Left kidney (tissue), 2 donors: ENCODE results near the gene GAST. TPM values are rescaled to one million over a fixed set of nuclear protein-coding genes. Genes with fewer than 3 reads are reported as not detected.

Source experiments
- DNase-seq: peaks from one replicate; pipeline ENCODE4 v3.0.0-alpha.2; 2013
- polyA plus RNA-seq: library from polyadenylated mRNA; unstranded; fragments of 120-200 nt; gene quantifications from one replicate; pipeline ENCODE4 v1.2.1, GENCODE V29; 2013; ENCODE audit not compliant: insufficient read length

GAST gene
- polyA plus RNA-seq, 1 donor = not detected

DNA sequence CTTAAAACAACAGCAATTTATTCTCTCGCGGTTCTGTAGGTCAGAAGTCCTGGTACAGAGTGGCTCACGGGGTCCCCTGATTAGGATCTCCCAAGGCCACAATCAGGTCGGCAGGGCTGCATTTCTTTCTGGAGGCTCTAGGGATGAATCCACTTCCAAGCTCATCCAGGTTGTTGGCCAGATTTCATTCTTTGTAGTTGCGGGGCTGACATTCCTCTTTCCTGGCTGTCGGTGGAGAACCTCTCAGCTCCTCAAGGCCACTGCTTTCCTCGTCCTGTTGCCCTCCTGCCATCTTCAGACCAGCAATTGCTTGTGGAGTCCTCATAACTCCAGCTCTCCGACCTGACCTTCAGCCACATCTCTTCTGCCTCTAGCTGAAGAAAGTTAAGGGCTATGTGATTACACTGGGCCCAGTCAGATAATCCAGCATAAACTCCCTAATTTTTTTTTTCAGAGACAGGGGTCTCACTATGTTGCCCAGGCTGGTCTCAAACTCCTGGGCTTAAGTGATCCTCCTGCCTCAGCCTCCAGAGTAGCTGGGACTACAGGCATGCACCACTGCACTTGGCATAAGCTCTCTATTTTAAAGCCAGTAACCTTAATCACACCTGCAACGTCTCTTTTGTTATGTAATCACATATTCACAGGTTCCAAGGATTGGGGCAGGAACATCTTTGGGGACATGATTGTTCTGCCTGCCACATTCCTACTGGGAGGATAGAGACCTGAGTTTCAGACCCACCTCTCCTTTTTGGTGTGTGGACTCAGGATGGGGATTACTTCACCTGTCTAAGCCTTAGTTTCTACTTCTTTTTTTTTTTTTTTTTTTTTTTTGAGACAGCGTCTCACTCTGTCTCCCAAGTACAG is 4.1 kb upstream of the GAST start:
- DNase-seq = no peak

DNA sequence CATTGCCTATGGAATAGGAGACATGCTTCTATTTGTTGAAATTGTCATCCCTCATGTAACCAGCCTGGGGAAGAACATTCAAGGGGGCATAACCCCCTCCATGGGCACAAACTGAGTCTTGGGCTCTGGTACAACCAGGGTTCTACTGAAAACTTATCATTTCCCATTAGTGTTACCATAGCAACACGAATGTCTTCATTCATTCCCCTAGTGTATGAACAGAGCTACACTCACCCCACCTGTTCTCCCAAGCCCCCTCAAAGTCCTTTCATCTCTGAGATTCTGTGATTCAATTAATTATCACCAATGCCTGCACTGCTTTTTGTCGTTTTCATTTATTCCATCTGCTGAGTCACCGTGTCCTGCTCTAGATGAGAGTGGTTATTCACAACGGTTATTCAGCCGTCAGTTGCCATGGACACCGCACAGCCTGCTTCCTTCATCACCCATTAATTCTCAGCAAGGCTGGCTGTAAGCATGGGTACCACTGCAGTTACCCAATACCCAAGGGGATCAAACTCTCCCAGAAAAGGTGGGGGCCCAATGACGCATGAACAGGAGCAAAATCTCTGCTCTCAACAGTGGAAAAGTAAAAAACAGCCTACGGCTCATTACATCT is 1.6 kb upstream of the GAST start:
- no peak for DNase-seq

DNA sequence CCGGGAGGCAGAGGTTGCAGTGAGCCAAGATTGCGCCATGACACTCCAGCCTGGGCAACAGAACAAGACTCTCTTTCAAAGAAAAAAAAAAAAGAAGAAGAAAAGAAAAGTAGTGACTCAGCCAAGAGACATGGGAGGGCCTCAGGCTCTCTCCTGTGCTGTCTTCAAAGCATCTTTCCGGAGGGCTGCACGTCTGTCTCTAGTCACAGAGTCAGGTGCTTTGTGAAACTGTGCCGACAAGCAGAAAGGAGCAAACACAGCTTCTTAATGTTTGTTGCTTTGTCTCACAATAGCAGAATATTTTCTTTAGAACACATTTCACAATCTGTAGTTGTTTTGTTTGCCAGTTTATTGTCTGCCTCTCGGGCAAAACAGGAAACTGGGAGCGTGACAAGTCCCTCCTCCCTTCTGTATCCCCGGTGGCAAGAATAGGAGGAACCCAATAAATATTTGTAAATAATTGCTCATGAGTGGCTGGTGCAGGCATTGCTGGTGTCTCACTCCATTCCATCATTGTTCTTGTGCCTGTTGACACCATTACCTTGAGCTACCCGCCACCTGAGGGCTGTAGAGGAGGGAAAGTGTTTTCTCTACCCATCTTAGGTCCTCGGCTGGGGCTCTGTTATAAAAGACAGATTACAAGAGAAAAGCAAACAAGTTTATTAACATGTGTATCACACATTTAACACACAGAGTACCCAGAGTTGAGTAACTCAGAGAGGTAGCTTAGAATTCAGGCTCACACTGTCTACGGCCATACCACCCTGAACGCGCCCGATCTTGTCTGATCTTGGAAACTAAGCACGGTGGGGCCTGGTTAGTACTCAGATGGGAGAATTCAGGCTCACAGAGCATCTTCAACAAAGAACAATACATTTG is 5.5 kb downstream of the GAST start:
- no peak for DNase-seq

DNA sequence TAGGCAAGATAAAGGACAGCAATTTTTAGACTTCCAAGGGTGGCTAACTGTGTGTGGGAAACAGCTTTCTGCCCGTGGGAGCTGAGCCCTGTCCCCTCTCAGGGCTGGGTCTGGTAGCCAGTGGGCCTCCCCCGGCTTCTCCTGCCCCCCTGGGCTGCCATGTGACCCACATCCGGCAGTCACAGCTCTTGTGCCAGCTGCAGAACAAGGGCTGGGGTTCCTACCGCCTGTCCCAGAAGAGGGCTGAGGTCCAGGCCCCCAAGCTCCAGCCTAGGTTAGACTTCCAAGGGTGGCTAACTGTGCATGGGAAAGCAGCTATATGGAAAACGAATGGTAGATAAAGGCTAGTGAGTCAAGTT is 6.1 kb downstream of the GAST start:
- no peak for DNase-seq

DNA sequence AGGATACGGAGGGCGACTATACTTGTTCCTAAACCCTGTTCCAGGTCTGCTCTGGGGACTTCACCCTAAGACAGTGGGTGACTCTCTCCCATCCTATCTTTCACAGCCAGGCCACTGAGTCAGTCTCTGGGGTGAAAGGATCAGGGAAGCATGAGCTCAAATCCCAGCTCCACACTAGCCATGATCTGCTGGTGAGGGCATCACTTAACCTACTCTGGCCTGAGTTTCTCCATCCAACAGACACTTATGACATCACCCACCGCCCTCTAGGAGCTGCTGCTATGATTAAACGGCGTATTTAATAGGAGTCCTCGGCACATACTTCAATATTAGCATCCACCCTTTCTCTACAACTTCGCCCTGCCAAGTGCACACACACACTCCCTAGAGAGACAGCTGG is 10.1 kb downstream of the GAST start:
- no peak for DNase-seq

DNA sequence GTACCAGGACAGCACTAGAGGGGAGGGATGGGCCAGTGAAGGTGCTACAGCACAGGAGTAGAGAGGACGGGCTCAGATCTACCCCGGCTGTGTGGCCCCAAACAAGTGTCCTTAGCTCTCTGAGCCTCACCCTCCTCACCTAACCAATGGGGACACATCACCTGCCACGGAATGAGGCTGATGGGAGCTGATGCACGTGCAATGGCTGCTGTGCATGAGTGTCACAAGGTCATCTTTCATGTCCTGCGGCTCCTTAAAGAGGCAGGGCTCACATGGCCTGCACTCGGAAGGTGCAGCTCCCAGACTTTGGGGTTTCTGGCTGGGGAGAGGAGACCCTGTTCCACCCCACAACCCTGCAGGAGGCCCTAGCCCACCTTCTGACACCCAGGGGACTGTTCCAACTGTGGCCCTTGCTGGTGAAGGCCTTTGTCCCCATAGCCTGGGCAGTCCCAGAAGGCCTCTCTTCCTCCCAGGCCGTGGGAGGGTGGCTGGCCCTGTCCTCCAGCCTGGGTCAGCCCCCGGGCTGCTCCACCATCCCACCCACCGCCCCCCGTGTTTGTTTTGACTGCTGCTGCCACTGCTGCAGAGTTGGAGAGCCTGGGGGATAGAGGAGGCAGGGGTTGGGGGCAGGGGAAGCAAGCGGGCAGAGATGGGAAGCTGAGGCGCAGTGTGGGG is 11.8 kb downstream of the GAST start:
- DNase-seq = no peak

DNA sequence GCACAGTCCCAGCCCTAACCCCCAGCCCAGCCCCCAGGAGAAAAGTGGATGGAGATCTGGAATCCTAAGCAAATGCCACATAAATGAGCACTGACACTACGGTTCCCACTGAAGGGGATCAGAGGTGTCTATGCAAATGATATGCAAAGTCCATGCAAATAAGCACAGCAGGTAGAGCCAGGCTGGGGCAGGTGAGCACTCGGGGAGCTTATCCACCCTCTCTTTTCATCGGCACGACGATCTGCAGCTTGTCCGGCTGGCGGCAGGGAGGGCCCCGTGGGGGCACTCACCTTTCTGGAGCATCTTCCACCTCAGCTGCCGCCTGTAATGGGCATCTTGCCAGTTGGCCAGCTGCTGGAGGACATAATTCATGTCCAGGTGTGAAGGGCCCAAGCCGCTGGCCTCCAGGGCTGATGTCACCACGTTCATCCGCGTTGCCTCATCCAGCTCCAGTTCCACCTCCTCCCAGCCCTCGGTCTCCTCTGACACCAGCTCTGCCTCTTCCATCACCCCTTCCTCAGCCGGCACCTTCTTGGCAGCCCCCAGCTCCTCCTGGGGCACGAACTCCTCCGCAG is 12.4 kb downstream of the GAST start:
- DNase-seq = no peak

DNA sequence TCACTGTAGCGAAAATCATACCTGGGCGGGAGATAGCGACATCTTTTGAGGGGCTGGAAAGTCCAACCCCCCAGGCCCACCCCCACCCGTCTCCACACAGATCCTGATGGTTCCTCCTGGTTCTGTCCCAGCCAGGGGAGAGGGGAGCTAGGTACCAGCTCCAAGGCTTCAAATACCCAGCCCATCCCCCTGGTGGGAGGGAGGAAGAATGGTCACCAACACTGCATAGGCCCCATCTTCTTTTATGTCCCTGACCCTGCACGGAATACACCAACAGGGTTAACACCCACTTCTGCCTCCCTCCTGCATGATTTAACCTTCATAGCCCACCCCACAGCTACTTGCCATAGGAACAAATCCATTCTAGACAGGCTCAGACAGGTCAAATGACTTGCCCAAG is 13.0 kb downstream of the GAST start:
- no peak for DNase-seq

DNA sequence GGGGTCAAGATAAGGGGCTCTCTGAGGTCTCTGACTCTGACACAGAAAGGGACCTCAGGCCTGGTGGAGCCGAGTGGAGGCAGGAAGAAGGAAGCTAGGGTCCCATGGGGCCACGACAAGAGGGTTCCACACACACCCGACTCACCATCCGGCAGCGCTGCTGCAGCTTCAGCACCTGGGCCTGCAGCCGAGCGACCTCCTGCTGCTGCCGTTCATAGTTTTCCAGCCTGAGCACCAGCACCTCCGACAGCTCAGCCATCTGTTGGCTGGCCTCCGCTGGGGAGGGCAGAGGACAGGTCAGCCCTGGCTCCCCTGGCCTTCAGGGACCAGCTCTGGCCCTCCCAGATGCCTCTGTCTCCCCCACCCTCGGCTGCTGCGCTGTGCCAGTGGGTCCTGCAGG is 15.9 kb downstream of the GAST start:
- no peak for DNase-seq

DNA sequence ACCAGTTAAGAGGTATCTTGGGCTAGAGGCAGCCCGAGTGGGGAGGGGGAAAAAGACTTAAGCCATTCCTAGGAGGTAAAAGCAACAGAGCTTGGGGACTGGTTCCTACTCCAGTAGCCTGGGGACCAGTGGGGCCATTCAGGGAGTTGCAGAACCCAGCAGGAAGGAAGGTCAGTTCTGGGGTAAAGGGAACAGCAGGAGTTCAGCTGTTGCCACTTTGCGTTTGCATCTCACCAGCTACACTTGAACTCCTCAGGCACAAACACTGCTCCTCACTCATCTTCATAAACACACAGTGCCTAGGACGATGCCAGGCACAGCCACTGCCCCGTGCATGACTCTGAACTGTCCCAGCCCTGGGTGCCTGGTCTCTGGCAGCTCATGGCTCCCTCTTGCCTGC is 18.3 kb downstream of the GAST start:
- no peak for DNase-seq

DNA sequence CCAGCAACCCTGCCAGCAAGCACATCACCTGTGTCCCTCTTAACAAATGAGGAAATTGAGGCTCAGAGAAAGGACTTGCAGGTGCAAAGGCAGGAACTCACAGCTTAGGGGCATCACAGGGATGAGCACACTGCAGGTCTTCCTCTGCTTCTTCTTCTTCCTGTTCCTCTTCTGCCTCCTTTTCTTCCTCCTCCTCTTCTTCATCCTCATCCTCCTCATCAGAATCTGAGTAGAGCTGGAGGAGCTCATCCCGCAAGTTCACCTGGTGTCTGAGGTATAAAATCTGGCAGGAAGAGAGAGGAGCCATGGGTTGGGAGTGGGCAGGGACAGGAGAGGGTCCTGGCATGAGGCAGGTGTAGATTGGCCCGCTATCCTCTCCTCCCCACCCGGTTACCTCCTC is 19.7 kb downstream of the GAST start:
- no peak for DNase-seq

DNA sequence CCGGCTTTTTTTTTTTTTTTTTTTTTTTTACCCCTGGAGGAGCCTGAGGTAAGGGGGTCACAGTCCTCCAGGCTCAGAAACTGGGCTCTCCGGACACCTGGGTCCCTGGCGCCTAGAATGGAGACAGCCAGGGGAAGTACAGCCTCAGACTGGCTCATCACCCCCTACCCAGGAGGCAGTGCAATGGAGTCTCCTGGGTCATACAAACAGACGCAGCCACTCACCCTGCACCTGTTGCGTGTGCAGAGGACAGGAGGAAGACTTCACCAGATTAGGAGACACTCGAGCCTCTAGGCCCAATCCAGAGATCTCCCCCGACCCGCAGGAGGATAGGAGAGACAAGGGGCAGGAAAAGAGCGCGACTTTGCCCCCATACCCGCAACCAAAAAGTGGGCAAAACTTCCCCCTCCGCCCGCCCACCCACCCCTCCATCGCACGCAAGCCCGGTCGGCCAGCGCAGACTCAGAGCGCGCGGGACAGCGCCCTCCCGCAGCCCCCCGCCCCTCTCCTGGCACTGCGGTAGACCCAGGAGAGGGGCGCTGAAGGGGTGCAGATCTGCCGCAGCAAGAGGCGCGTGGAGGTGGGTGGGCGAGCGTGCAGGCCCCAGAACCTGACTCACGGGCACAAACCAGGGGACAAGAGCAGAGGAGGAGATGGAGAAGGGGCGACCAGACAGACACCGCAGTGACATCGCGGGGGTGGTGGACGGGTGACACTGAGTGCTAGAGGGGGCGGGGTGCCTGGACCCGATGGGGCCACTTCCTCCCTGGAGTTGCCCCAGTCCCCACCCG is 21.4 kb downstream of the GAST start:
- DNase-seq = no peak

DNA sequence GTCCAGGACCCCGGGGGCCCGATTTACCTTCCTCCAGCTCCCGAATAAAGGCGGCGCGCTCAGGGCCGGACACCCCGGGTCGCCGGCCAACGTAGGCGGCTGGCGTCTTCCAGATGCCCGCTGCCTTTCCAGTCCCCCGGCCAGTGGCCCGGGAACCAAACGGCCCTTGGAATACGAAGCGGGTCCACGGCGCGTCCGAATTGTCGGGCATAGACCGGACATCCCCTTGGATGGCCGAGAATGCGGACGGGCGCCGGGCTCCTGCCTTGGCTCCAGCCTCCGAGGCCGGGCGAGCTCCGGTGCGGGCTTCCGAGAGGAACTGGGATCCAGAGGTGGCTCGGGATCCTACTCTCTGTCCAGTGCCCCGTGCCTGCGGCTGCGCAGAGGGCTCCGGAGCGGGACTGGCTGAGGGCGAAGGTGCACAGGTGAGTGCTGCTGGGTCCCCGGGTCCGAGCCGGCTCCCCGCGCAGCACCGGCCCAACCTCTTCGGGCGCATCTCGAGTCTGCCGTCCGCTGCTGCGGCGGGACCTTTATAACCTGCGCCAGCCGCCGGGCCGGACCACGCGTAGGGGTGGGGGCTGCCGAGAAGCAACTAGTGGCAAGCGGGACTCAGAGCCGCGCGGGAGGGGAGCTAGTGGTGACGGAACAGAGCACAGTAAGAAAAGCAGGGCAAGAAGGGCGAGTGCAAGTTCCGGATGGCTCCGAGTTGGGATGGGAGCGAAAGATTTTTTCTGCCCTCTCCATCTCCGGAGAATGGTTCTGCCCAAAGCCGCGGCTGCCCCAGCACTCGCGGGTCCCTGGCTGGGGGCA is 22.2 kb downstream of the GAST start, which contains the start of gene HAP1:
HAP1 (minus strand) TSS at position 505 of the 810 bp plus-strand sequence; CDS start at position 496, 9 bp downstream.
- DNase-seq = no peak

DNA sequence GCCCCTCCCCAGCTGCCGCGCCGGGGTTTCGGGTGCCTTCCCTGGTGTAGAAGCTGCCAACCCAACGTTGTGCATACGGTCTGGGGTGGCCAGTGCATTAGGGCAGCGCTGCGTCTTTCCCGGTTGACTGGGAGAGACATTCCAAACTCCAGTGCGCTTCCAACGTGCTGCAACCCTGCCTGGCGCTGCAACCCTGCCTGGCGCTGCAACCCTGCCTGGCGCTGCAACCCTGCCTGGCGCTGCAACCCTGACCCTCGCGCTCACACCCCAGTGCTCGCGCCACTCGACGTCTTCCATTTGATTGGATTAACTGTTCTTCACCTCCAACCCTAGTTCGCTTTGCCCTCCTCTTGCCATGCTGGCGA is 22.8 kb downstream of the GAST start:
- no peak for DNase-seq

DNA sequence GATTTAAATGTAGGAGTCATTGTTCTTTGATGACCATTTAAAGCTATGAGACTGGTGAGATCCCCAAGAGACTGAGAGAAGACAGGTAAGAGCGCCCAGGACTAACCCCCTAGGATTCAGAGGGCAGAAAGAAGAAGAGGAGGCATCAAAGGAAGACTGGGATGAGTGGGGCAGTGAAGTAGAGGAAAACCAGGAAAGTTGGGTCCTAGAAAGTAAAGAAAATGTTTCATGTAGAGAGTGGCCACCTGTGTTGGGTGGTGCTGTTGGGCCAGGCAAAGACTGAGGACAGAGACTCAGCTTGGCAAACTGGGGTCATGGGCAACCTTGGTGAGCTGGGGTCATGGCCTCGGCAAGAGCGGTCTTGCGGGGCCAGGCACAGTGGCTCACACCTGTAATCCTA is 23.6 kb downstream of the GAST start:
- no peak for DNase-seq

DNA sequence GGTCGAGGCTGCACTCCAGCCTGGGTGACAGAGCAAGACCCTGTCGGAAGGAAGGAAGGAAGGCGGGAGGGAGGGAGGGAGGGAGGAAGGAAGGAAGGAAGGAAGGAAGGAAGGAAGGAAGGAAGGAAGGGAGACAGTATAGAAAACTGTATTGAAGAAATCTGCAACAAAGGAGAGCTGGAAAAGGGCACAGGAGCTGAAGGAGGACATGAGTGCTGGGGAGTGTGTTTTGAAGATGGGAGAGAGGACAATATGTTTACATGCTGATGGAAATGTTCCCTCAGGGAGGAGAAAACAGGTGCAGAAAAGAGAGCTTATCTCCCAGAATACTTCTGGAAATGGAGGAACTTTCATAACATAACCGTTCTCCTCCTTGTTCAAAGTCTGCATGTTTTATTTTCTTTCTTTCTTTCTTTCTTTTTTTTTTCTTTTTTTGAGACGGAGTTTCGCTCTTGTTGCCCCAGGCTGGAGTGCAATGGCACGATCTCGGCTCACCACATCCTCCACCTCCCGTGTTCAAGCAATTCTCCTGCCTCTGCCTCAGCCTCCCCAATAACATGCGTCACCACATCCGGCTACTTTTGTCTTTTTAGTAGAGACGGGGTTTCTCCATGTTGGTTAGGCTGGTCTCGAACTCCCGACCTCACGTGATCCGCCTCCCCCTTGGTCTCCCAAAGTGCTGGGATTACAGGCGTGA is 25.0 kb downstream of the GAST start:
- DNase-seq = no peak

DNA sequence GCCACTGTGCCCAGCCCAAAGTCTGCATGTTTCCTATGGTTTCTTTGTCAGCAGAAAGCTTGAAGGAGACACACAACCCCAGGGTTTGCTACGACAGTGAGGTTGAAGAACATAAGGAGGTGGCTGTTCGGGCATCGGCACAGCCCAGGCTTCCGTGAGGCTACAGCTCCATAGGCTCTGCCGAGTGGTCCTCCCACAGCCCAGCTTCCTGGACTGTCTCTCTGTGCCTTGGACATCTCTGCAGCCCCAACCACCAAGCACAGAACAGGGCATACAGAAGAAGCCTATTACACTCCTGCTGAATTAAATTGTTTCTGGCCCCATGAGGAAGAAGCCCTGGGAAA is 25.5 kb downstream of the GAST start:
- DNase-seq = no peak

DNA sequence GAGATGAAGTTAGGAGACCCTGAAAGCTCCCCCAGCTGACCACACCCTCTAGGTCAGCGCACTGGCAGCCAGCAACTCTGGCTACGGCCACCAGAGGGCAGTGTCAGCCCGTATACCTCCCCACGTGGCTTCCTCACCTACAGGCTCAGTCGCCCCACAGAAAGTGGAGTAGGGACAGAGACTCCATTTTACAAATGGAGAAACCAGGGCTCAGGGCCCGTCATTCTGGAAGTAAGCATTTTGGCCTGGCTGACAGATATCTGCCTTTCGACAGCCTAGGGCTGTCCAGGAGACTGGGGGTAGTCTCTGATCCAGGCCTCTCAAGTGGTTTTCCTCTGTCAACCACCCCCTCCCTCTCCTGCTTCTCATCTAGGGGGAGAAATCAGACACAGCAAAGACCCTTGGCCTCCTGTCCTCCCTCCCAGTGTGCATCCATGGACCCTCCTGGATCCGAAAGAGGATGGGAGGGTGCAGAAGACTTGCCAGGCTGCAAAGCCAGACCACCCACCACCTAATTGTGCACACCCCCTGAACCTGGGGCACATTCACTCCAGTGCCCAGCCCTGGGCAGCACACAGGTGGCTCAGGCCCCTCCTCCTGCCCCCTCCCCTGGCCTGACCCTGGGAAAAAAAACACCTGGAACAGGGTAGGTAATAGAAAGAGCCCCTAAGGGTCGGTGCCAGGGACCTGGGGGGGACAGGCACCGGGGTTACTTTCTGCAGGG is 26.1 kb downstream of the GAST start:
- peak; percentile 78 for DNase-seq

DNA sequence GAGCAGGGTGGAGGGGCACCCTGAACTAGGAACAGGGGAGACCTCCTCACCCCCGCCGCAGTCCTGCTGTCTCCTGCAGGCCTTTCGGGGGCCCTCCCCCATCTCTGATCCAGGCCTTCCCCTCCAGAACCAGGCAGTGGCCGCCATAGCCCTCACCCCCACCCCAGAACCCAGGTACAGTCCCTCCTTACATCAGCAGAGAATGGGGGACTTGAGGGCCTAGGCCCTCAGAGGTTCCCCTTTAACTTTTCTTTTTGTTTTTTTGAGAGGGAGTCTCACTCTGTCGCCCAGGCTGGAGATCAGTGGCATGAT is 26.6 kb downstream of the GAST start:
- no peak for DNase-seq
